Kidney tubule cell (primary cell): ENCODE measurements around the gene HRC.
"Not testable (repeated sequence)": the region's sequence is repeated elsewhere in the genome, so short reads cannot be mapped to it uniquely, and the experiment has no call there.

ENCODE experiments used
- DNase-seq: peaks from one replicate; pipeline ENCODE4 v3.0.0-alpha.2; 2018; ENCODE audit warnings: low spot score

The HRC gene

DNA sequence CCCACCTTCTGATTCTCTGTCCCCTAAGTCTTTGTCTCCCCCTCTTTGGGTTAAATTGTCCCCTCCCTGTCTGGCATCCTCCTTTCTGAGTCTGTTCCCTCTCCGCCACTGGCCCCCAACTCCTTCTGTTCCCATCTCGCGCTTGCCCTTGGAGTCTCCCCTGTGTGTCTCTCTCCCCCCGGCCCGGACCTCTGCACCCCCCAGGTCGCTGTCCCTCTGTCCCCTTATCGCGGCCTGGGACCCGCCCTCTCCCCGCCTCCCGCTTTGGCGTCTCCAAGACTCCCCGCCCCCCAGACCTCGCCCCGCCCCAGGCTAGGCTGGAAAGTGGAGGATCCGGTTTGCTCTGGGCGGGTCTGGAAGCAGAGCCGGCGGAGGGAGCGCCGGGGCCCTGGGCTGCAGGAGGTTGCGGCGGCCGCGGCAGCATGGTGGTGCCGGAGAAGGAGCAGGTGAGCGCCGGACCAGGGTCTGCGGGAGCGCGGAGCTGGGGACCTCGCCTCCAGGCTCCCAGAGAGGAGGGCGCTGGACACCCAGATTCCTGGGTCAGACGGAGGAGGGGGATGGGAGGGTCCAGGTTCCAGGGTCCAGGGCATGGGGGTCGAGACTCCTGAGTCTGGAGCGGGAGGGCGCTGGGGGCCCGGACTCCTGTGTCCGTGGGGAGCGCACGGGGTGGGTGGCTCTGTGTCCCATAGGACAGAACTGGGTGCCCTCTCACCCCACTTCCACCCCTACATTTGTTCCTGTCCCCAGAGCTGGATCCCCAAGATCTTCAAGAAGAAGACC is 2.4 kb upstream of the HRC start, which contains the start of gene TRPM4:
Gene TRPM4, plus strand, starts transcription at position 348 of the 780 bp plus-strand sequence. Its CDS starts 75 bp downstream, at position 423.
- peak; percentile 79 for DNase-seq

DNA sequence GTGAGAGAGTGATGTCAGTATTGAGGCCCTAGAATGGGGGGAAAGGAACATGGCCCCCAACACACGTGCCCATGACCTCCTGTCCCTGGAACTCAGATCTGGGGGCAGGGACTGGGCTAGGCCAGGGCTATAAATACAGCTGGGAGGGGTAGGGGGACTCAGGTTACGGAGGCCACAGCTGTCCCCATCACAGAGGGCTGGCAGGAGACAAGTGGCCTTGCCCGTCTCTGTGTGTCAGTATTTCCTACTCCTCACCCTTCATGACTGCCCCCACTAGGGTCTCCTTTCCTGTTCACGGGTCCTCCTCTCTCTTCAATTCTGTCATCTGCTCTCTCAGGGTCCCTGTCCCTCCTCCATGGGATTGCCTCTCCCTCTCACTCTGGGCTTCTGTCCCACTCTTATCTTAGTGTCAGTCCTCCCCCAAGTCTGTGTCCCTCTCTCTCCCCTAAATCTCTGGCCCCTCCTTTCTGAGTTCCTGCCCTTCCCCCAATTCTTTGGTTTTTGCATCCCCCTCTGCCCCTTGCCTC is 687 bp upstream of the HRC start:
- DNase-seq = no peak

DNA sequence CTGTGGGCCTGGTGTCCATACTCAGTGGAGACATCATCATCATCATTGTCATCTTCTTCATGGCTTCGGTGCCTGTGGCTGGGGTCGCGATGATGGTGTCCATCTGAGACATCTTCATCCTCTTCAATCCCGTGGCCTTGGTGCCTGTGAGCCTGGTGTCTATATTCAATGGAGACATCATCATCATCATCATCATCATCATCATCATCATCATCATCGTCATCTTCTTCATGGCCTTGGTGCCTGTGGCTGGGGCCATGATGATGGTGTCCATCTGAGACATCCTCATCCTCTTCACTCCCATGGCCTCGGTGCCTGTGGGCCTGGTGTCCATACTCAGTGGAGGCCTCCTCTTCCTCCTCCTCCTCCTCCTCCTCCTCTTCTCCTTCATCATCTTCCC is 917 bp downstream of the HRC start:
- no peak for DNase-seq

DNA sequence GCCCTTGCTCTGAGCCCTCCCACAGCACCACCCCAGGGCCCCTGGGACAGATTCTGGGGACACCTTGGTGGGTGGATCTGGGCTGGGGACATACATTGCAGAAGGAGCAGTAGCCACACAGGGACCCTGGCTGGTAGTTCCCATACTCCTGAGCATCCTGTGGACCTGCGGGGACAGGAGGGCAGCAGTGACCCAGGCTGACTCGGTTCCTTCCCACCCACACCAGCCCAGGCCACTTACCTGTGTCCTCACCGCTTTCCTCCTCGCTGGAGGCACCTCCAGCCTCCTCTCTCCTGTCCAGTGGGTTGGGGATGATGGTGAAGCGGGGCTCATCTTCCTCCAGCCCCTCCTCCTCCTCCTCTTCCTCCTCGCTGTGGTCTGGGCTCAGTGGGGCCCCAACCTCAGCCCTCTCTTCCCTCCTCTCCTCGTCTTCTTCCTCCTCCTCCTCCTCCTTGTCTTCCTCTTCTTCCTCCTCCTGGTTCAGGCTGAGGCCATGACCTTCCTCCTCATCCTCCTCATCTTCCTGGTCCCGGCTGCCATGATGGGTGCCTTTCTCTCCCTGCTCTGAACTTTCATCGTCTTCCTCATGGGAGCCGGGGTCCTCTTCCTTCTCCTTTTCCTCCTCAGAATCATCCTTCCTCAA is 1.9 kb downstream of the HRC start:
- DNase-seq = no peak

DNA sequence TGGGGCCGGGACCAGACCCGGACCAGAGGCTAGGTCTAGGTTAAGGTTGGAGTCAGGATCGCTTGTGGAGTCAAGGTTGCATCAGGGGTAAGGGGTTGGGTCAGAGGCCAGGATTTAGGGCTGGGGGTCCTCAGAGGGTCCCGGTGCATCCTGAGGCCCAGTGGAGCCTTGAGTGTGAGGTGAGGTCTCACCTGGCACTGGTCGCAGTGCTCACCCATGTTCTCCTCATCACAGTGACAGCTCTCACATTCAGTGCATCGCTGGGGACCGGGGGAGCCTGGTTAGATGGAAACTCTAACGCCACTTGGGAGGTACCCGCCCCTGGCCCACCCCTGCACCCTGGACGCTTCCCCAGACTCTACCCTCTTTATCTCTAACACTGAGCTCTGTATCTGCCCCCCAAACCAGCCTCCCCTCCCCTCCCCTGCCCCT is 3.1 kb downstream of the HRC start:
- DNase-seq = no peak

DNA sequence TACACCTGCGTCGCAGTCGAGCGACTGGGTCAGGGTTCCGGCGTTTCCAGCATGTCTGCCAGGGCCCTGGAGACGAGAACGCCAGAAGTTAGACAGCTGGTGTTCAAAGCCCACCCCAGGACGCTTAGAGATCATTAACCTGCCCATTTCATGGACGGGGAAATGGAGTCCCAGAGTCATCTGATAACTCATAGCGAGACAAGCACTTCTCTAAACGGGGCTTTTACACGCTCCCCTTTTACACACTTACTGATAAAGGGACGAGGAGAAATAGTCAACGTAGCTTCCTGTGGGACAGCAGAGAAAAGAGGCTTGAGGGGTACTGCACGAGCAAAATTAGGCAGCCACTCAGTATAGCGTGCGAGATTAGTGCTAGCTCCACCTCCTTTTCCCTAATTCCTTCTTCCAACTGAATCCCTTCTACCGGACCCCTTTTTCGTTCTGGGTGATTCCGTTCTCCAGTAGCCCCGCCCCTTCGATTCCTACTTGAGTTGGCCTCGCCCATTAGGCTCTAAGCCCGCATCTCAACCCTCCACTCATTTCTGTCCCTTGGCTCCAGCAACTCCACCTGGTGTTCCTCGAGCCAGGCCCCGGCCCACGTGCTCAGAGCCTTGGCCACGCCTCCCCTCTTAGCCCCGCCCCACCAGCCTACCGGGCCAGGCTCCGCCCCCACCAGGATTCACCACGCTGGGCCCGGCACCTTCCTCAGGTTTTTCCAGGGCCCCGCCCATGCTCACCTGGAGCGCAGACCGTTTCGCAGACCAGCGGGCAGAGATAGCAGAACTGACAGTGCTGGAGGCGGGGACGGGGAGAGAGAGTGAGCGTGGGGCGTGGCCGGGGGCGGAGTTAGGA is 3.7 kb downstream of the HRC start:
- peak; percentile 70 for DNase-seq

DNA sequence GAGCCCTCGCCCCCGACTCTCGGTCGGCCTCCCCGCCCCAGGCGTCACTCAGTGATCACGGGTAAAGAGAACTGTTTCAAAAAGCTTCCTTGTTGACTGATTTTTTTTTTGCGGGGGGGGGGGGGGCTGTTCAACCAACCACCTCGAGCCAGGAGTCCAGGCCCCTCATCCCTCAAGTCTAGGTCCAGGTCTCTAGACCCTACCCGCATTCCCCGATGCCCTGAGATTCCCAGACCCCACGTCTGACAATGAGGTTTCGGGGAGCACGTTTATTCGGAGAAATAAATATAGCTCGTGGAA is 4.3 kb downstream of the HRC start:
- DNase-seq = no peak

DNA sequence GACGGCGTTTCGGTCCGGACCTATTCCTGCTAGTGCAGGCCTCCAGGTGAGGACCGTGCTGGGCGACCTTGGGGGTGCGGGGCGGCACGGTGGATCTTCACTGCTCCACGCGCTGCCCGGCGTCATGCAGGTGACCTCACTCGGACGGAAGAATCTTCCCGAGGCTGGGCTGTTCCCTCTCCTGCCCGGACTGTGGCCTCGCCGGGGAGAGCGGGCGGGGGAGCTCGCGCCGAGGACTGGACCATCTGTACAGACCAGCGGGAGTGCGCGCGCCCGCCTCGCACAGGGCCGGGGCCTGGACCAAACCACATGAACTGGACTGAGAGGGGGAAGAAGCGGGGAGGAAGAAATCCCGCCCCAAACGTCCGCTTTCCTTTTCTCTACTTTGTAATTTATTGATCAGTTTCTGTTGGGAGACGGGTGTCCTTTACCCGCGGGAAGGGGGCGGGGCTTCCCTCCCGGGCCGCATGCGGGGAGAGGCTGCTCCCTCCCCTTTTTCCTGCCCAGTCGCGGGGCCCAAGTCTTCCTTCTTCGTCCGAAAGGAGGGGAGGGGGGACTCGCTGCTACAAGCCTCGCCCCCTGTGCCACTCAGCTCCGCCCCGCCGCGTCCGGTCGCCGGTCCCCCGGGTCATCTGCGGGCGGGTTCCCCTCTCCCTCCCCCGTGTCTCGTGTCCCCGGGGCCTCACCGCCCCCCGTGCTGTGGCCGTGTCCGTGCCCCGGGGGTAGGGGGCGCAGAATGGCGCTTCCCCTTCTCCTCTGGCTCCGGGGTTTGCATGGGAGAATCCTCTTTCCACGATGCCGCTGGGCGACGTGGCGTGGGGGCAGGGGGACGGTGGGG is 4.9 kb downstream of the HRC start:
- peak; percentile 75 for DNase-seq

DNA sequence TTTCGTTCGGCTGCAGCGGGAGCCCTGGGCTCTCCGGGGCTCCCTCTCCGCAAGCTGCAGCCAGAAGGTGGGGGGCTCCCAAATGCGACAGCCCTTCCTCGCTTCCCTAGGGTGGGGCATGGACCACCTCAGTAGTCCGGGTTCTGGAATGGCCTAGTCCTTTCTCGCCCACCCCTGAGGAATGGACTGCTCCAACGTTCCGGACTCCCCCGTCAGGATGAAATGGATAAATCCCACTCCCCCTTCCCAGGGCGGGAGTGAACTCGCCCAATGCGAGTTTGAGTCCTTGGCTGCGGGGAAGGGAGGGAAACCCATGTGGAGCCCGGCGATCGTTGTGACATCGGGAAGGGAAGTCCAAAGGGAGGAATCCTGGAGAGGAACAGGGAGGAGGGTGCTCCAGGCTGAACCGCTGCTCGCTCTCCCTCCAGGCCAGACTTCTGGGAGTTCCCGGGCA is 5.5 kb downstream of the HRC start:
- DNase-seq = peak; percentile 67

DNA sequence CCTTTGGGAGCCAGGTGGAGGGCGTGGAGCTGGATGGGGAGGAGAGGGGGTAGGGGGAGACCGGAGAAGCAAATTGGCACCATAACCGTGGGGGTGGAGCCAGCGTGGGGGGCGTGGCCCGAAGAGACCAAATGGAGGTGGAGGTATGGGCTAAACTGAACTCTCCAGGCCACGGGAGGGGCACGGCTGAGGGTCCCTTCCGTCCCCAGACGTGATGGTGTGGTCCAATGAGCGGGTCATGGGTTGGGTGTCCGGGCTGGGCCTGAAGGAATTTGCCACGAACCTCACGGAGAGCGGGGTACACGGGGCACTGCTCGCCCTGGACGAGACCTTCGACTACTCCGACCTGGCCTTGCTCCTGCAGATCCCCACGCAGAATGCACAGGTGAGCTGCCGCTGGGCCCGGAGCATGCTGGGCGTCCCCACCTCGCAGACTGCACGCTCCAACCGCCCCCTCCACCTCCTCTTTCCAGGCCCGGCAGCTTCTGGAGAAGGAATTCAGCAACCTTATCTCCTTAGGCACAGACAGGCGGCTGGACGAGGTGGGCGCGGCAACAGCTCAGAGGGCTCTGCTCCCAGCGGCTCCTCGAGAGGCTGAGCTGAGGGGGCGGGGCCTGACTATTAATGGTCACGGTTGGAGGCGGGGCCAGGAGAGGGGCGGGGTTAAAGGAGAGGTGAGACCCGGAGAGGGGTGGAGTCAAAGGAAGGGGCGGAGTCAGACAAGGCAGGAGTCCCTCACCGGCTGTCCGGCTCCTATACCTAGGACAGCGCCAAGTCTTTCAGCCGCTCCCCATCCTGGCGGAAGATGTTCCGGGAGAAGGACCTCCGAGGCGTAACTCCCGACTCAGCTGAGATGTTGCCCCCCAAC is 6.2 kb downstream of the HRC start:
- DNase-seq = peak; percentile 93

DNA sequence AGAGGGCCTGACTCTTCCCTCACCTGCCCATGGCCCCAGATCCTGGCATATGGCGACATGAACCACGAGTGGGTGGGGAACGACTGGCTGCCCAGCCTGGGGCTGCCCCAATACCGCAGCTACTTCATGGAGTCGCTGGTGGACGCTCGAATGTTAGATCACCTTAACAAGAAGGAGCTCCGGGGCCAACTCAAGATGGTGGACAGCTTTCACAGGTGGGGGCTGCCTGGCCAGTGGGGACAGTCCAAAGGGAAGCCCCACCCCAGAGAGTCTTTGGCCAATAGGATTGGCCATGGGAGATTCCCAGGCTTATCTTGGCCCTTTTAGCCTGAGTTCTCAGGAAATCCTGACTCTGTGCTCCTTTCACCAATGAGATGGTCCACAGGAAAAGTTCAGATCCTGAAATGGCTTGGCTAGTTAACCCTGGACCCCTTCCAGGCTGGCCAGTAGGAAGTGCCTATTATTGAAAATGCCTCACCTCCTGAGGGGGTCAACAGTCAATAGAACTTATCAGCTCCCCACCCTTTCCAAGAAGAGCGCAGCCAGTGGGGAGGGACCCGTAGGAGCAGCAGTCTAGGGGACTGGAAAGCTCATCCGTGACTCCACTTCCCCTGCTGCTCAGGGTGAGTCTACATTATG is 7.0 kb downstream of the HRC start:
- no peak for DNase-seq

DNA sequence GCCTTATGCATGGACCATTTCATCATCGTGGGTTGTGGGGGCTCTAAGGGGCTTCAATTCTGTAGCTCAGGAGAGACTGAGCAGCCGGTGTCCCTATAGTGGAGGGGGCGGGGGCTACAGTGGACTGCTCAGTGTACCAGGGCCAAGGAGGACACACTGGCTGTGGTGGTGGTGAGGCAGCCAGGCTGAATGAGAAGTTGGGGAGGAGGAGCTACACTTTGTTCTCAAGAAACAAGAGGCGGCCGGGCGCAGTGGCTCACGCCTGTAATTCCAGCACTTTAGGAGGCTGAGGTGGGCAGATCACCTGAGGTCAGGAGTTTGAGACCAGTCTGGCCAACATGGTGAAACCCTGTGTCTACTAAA is 8.8 kb downstream of the HRC start:
- not testable (repeated sequence) for DNase-seq

DNA sequence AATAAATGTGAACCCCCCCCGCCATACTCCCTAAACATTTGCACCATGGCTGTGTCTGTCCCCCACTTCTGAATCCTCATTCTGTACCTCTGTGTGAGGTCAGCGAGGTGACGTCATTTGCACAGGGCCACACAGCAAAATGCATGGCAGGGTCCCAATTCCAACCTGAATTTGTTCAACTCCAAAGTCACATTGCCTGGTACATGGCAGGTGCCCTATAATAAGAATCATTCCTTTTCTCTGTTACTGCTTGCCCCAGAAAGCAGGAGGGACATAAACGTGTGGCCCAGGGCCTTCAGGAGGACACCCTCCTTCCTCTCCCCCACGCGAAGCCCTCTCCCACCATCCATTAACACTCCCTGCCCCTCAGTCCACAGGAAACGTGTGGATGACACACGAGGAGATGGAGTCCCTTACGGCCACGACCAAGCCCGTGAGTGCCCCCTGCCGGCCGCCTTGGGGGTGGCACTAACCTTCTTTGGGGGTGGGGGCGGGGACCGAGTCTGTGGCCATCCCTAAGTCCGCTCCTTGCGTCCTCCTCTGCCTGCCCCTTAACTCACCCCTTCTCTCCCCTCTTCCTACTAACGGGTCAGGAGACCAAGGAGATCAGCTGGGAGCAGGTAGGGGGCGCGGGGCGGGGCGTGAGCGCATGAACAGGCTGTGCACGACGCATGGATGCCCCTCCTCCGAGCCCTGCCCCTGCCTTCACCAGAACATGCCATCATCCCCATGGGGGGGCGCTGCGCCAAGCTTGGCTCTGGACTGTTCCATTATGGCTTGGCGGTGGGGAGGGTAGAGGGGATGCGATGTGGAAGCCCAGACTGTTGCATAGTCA is 9.4 kb downstream of the HRC start:
- peak; percentile 63 for DNase-seq

DNA sequence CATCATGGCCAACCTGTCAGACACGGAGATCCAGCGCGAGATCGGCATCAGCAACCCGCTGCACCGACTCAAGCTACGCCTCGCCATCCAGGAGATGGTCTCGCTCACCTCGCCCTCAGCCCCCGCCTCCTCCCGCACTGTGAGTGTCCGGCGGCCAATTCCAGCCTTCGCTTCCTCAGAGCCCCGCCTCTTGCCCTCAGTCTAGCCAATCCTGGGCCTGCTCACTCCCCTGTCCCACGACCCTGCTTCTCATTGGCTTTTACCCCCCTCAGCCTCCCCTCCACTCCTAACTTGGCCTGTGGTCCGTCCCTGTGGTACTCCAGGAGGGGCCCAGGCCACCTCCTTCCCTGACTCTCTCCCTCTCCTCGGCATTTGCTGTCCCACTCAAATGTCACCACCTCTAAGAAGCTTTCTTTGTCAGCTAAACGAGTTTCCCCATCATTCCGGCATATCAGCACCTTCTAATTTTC is 12.3 kb downstream of the HRC start:
- DNase-seq = peak; percentile 92

DNA sequence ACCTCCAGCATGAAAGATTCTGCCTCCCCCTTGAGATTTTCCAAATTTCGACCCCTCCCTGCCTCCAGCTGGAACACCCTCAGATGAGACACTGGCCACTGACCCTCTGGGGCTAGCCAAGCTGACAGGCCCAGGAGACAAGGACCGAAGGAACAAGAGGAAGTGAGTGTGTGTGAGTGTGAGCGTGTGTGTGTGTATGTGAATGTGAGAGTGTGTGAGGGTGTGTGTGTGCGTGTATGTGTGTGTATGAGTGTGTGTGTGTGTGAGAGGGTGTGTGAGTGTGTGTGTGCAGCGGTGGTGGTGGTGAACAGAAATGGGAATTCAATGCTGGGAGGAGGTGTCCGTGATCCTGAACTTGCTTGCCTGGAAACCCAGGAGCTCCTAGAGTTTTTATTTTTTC is 13.8 kb downstream of the HRC start:
- DNase-seq = no peak

DNA sequence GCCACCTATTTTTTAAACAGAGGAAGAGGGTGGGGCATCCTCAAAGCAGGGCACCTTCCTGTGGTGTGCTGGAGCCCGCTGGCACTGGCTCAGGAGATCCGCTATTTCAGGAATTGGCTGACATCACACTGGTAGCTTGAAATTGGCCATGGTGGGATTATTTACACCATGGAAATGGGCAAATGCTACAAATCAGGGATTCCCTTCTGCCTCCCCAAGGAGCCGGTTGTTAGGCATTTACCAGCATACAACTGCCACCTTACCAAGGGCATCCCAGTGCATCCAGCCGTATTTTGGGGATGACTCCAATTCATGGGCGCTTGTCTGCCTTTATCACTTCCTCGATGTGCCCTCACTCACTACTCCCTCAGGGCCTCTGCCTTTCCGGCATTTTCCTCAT is 14.2 kb downstream of the HRC start:
- no peak for DNase-seq

DNA sequence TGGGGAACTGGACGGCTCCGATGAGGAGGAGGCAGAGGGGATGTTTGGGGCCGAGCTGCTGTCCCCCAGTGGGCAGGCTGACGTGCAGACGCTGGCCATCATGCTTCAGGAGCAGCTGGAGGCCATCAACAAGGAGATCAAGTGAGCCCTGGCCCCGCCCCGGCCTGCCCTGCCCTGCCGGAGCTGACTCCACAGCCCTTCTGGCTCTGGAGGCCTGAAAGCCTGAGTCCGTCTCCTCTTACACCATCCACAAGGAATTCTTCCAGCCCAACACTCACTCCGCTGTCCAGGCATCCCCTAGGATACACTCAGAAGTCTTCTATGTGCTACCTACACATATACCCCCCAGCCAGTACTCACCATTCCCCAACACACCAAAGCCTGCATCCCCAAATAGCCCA is 18.4 kb downstream of the HRC start:
- no peak for DNase-seq

DNA sequence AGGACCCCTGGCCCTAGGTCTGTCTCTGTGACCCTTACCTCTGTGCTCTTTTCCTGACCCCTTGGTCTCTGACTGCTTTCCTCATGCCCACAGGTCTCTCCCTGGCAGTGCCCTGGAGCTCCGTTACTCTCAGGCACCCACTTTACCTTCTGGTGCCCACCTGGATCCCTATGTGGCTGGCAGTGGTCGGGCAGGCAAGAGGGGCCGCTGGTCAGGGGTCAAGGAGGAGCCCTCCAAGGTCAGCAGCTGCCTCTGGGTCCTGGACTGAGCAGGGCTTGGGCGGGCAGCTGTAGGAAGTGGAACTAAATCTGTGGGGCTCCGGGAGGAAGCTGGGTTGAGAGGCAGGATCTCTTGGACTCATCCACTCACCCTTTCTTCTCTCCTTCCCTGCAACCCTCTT is 19.5 kb downstream of the HRC start:
- DNase-seq = no peak
